Fibroblast of lung (primary cell): ENCODE data around the gene GPR15LG.

ENCODE experiments used
- EZH2 ChIP-seq: IDR thresholded peaks from 2 replicates; pipeline ENCODE4 v1.5.1; 2012; ENCODE audit warnings: low read length, control low read depth, mild to moderate bottlenecking; ENCODE audit errors: missing control alignments
- TF ChIP-seq, protein P1 (sequence below), 2 donors: IDR thresholded peaks in 1 of 2; conservative IDR thresholded peaks in 1 of 2; 1 replicate in 1 of 2; 2 replicates in 1 of 2; pipeline ENCODE4 v1.5.1; 2011 to 2012; ENCODE audit warnings: low read length in 2 of 2, control low read depth in 1 of 2, inconsistent platforms in 1 of 2, low read depth in 1 of 2, mild to moderate bottlenecking in 1 of 2

DNA sequence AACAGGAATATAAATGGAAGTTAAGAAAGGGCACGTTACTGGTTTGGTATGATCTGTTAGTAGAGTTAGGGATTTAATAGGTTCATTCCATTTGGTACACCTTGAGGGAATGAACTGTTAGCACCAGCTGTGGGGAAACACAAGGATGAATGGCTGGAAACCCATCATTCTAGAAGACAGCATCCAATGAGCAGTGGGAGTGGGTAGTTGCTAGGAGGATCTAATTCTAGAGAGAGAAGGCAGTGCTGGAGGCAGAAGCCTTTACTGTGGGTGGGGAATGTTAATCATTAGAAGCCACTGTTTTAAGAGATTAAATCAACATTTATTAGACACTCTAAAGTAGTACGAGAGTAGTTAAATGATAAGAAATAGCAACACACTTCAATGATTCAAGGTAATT is 15.5 kb upstream of the GPR15LG start:
- TF ChIP-seq, protein P1, sequence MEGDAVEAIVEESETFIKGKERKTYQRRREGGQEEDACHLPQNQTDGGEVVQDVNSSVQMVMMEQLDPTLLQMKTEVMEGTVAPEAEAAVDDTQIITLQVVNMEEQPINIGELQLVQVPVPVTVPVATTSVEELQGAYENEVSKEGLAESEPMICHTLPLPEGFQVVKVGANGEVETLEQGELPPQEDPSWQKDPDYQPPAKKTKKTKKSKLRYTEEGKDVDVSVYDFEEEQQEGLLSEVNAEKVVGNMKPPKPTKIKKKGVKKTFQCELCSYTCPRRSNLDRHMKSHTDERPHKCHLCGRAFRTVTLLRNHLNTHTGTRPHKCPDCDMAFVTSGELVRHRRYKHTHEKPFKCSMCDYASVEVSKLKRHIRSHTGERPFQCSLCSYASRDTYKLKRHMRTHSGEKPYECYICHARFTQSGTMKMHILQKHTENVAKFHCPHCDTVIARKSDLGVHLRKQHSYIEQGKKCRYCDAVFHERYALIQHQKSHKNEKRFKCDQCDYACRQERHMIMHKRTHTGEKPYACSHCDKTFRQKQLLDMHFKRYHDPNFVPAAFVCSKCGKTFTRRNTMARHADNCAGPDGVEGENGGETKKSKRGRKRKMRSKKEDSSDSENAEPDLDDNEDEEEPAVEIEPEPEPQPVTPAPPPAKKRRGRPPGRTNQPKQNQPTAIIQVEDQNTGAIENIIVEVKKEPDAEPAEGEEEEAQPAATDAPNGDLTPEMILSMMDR (conservative IDR thresholded peaks at IDR 0.05 in 1 of 2, IDR thresholded peaks at IDR 0.05 in 1 of 2; ENCODE audit: low read depth in 1 of 2, low read length in 2 of 2) = no peak
- no peak for TF ChIP-seq EZH2
